Measurements from ENCODE around the gene LRFN5.
"Not testable (repeated sequence)": the region's sequence is repeated elsewhere in the genome, so short reads cannot be mapped to it uniquely, and the experiment has no call there.

Gene LRFN5

DNA sequence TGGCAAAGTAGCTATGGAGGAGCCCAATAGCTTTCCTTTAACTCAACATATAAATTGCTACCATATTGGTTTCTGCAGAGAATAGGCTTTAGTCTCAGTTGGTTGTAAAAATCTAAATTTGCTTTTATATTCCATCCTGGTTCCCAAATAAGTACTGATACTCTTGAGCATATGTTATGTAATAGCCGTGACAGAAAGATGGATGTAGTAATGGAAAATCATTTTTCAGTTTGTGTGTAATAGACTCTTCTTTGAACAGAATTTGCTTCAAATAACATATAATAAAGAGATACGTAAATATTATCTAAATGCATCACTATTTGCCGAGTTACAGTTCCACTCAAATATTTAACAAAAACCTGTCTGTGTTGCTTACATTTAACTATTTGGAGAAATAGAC, 271.6 kb downstream of the LRFN5 start:
- DNase-seq (ENCODE audit: insufficient read length, low spot score) (no peak), FAIRE-seq (no peak)

DNA sequence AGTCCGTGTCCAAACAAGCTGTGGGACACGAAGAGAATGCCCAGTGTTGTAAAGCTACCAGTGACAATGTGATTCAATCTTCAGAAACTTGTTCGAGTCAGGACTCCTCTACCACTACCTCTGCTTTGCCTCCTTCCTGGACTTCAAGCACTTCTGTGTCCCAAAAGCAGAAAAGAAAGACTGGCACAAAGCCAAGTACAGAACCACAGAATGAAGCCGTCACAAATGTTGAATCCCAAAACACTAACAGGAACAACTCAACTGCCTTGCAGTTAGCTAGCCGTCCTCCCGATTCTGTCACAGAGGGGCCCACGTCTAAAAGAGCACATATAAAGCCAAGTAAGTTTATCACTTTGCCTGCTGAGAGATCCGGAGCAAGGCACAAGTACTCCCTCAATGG, 284.9 kb downstream of the LRFN5 start:
- FAIRE-seq: no peak
- no peak for DNase-seq (ENCODE audit: insufficient read length, low spot score)

DNA sequence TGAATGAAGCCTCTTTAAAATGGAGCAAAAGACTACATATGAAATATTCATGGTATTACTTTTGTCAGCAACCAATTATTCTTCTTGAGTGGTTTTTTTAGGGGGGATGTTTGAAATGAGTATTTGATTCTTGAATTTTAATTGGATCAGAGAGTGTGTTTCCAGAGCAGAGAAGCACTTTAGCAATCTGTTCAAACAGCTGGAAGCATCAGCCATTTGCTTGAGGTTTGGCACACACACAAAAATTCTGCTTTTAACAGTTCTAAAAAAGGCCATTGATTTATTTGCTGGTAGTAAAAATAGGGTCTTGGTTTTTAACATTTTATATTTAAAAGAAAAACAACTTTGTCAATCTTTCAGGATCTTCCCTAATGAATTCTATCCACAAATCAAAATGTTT, 292.7 kb downstream of the LRFN5 start:
- no peak for FAIRE-seq
- DNase-seq (ENCODE audit: insufficient read length, low spot score): no peak

DNA sequence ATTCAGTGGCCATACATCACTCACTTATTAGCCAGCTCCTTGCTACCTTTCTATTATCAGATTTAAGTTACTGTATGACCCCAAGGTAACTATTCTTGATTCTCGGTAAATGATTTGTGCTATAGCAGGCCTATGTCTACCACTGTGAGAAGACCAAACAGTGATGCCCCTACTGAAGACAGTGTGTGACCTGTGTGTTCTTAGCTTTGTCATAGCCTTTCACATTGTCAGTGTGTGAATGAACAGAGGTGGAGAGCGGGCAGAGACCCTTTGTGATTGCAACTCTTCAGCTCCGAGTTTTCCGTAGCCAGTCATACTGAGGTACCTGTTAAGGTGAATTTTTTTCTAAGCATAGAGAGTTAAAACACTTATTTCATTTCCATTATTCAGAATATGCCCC, 294.0 kb downstream of the LRFN5 start:
- FAIRE-seq (no peak), DNase-seq (ENCODE audit: insufficient read length, low spot score) (no peak)

DNA sequence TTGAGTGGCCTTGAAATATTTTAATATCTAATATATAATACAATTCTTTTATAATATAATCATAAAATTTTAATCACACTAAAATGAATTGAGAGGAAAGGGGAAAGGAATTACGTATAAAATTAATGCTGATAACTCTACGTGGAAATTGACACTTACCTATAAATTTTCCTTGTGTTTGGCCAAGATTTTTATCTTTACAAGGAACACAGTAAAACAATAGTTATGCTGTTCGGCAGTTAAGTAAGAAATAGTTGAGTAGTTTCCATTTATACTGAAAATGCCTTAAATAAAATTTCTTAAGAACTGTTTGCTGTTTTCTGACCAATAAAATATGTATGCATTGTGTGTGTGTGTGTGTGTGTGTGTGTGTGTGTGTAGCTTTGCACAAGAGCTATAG, 294.4 kb downstream of the LRFN5 start:
- no peak for FAIRE-seq
- DNase-seq (ENCODE audit: insufficient read length, low spot score): no peak

DNA sequence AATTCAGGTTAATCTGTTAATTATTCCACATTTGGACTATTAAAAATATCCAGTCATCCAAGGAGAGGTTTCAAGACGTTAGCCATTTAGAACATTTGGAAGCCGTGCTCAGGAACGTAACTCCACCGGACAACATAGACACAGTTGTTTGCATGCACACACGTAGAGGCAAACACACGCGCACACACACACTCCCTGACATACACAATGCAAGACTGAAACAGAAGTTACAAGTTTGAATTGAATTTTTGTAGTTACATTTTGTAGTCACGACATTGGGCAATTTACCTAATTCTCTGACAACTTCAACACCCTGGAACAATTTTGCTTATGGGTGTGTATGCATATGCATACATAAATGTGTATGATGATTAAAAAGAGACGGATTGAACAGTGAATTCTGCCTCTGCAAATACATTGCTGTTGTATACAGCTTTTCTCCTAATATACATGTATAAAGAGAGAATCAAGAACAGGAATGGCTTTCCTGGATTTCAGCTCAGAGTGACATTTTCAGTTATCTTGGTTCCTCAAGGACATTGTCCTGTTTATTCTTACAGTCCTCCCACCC, 298.8 kb downstream of the LRFN5 start:
- DNase-seq (ENCODE audit: insufficient read length, low spot score) (no peak), FAIRE-seq (no peak)

DNA sequence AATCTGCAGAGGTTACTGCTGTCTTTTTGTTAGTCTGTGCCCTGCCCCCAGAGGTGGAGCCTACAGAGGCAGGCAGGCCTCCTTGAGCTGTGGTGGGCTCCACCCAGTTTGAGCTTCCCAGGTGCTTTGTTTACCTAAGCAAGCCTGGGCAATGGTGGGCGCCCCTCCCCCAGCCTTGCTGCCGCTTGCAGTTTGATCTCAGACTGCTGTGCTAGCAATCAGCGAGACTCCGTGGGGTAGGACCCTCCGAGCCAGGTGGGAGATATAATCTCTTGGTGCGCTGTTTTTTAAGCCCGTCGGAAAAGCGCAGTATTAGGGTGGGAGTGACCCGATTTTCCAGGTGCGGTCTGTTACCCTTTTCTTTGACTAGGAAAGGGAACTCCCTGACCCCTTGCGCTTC, 304.5 kb downstream of the LRFN5 start:
- not testable (repeated sequence) for FAIRE-seq; DNase-seq (ENCODE audit: insufficient read length, low spot score)

DNA sequence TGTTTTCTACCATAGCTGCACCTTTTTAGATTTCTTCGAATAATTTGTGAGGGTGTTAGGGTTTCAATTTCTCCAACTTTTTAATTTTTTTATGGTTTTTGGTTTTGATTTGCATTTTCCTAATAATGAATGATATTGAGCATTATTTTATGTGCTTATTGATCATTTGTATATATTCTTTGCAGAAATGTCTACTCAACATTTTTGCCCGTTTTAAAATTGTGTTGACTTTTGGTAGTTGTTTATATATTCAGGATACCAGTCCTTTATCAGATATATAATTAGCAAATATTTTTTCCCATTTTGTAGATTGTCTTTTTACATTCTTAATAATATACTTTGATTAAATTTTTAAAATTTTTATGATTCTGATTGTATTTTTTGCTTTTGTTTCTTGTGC, 306.7 kb downstream of the LRFN5 start:
- DNase-seq (ENCODE audit: insufficient read length, low spot score) (no peak), FAIRE-seq (no peak)

DNA sequence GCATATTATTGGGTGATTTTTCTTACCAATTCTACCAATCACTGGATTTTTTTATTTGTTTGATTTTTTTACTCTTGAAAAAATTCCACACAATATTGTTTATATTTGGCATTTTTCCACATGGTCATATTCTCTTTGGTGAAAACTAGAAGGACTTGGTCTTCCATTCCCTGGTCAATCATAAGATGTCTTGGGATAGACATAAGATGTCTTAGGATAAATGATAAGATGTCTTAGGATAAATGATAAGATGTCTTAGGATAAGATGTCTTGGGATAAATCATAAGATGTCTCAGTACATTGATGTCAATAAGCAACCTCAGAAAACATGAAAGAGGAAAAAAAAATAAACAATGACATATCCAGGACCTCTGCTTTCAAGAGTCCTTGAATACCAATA, 309.1 kb downstream of the LRFN5 start:
- DNase-seq (ENCODE audit: insufficient read length, low spot score) (no peak), FAIRE-seq (no peak)

DNA sequence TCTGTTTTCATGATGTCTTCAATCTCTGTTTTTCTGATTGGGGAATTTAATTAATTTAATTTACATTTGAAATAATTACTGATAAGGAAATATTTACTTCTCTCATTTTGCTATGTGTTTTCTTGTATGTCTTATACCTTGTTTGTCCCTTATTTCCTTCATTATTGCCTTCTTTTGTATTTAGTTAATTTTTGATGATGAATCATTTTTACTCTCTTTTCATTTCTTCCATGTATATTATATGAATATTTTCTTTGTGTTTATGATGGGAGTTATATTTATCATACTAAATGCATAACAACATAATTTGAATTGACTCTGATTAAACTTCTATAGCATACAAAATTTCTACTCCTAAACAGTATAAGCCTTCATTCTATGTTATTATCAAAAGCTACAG, 309.6 kb downstream of the LRFN5 start:
- DNase-seq (ENCODE audit: insufficient read length, low spot score) (no peak), FAIRE-seq (no peak)

DNA sequence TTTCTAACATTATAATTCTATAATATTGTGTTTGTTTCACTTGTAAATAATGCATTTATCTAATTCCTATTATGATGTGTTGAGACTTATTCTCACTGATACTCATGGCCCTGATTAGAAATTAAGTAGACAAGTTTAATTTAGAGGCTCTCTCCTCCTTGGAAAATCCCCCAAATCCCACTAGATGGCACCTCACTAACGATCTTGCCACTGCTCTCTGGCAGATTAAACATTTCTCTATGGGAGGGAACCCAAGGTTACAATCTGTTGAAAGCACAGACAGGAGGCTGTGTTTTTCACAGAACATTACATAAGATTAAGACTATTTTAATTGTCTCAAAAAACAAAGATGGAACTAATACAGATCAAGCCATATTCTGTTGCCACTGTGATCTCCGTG, 318.7 kb downstream of the LRFN5 start:
- no peak for FAIRE-seq
- peak; percentile 3 for DNase-seq (ENCODE audit: insufficient read length, low spot score)

DNA sequence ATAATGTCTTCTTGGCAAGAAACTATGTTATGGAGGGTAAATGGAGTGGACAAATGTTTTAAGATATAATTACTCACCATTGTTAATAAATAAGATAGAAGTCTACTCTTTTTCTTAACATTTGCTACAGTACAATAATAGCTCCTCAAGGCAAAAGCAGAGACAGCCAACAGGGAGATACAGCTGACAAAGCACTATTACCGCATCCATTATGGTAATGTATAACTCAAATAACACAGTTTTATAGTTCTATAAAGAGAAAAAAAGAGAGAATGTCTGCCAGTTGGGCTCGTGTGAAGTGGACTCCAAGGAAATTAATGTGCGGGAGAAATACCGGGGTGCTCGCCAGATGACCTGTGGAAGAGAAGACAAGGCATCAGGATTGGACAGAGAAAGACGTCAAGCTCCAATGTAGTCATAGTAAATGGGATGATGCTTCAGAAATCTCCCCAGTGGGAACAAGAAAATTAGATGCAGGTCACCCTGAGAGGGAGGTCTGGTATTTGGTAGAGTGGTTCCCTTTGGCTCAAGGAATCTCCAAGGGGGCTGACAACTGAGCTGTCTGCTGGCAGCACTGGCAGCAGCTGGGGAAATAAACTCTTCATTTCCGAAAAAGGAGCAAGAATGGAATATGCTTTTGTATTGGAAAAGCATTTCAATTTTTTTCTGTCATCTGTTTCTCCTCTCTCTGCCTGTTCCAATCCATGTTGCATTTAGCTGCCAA, 343.9 kb downstream of the LRFN5 start:
- FAIRE-seq: no peak
- no peak for DNase-seq (ENCODE audit: insufficient read length, low spot score)

Data from HTR-8/SVneo (cell line).